Heart right ventricle (tissue), 16 donors: ENCODE results near the gene RXRA. TPM values are rescaled to one million over a fixed set of nuclear protein-coding genes. Genes with fewer than 3 reads are reported as not detected.
A peak's percentile ranks its signal among the peaks of the same experiment; 100 is the strongest.

Experiments used
- ATAC-seq, 8 donors: fragments of 200-7000 bp; cut with Tn5 transposase; one replicate each; pipeline ENCODE4 v1.9.1; 2020; ENCODE audit warnings: mild to moderate bottlenecking in 8 of 8, moderate library complexity in 8 of 8, moderate number of reproducible peaks in 1 of 8
- DNase-seq, 2 donors: peaks; one replicate each; pipeline ENCODE4 v3.0.0-alpha.2; 2020
- H3K27ac ChIP-seq, 10 donors: fragments of 200-600 bp; sonication (generic) in 2 of 10; one replicate each; pipeline versions ENCODE4 v1.5.0 to v1.8.0; 2020 to 2022; ENCODE audit warnings: mild to moderate bottlenecking in 3 of 10
- H3K27me3 ChIP-seq, 7 donors: fragments of 200-600 bp; one replicate each; pipeline ENCODE4 v1.8.0; 2021 to 2022; ENCODE audit warnings: mild to moderate bottlenecking in 2 of 7
- H3K36me3 ChIP-seq, 9 donors: fragments of 200-600 bp; sonication (generic) in 1 of 9; one replicate each; pipeline versions ENCODE4 v1.5.0 to v1.8.0; 2020 to 2022; ENCODE audit warnings: mild to moderate bottlenecking in 2 of 9
- H3K4me1 ChIP-seq, 9 donors: fragments of 200-600 bp; sonication (generic) in 1 of 9; one replicate each; pipeline versions ENCODE4 v1.5.0 to v1.8.0; 2020 to 2022; ENCODE audit warnings: mild to moderate bottlenecking in 4 of 9
- H3K4me3 ChIP-seq, 10 donors: fragments of 200-600 bp; sonication (generic) in 2 of 10; one replicate each; pipeline versions ENCODE4 v1.5.0 to v1.8.0; 2020 to 2022; ENCODE audit warnings: mild to moderate bottlenecking in 7 of 10, moderate library complexity in 2 of 10
- H3K9me3 ChIP-seq, 11 donors: fragments of 200-600 bp in 10 of 11; sonication (generic) in 2 of 11; one replicate each; pipeline versions ENCODE4 v1.5.0 to v1.8.0; 2013 to 2022; ENCODE audit warnings: mild to moderate bottlenecking in 2 of 11, control low read depth in 1 of 11, moderate library complexity in 1 of 11
- CTCF ChIP-seq, 9 donors: fragments of 200-600 bp; sonication (generic) in 2 of 9; IDR thresholded peaks; one replicate each; pipeline versions ENCODE4 v1.5.0 to v1.8.0; 2021 to 2022; ENCODE audit warnings: antibody characterized with exemption in 9 of 9, mild to moderate bottlenecking in 5 of 9, moderate library complexity in 1 of 9
- WGBS, 2 donors: extraction: QIAGEN DNeasy Blood & Tissue Kit; methylation state at CpG; one replicate each; pipeline ENCODE4 v1.1.7; 2013; ENCODE audit warnings: inconsistent platforms in 1 of 2; 5-methylcytosine and 5-hydroxymethylcytosine counted together
- intact Hi-C, 10 donors: fragments of 100-400 bp; cut with DNase I; formaldehyde crosslinking; loops; one replicate each; pipeline versions ENCODE4 v1.11.1 to v1.14.2; 2022
- polyA plus RNA-seq, 2 donors: library from polyadenylated mRNA; stranded (reverse); fragments of 200-250 nt; gene quantifications; one replicate each; pipeline ENCODE4 v1.2.3, GENCODE V29; 2013
- total RNA-seq, 10 donors: library from RNA; stranded (reverse); fragmentation: NEBNext Ultra II Directional in 3 of 10; extraction: Animal tissue kit (Norgen Biotek cat#: 25700) in 3 of 10; gene quantifications; one replicate each; pipeline versions ENCODE4 v1.2.1 to v1.2.4, GENCODE V29; 2021 to 2023
- donor health status: Arrhythmogenic right ventricular cardiomyopathy.
- donor health status: ischemic (EF 13 %, LVEDD 7.1; RV severe dilation, severe dysfunction).
- donor health status: healthy with polysubstance abuse.
- donor health status: DM: no; HTN: yes; CAD: no.
- donor health status: DM: no; HTN: no; CAD: no.
- donor health status: ischemic (EF 25% LVEDD 6.9; RV normal size, moderate dysfunction).
- donor health status: ischemic (EF 25% LVEDD 5.7; RV mildly dilated, moderate dysfunction).
- donor health status: healthy.
- donor health status: DM: yes; HTN: yes; CAD: no.
- donor health status: Ischemic cardiomyopathy.
- donor health status: ischemic (EF 35%, LVEDD 5.7; RV mildly dilated, moderate dysfunction).
- donor health status: nonischemic (EF 11% LVEDD 7.7; RV severe dilation, severe dysfunction).
- donor health status: DM: yes; HTN: yes; CAD: no.
- donor health status: PGD.
- donor health status: ischemic (EF 29% LVEDD 5.4; RV normal size, mild dysfunction).
- donor health status: nonischemic (EF 23%, LVEDD 6.1; RV moderate dilation, normal function).

RXRA gene
- total and polyA plus RNA-seq, 12 donors: 22.6 to 92.3 (median 42.0) TPM

GRCh38 chr9:134282138-134282650, 44.1 kb upstream of the RXRA start:
- Histone ChIP-seq H3K36me3 (no peaks in the 10 kb centered on the region), H3K9me3 (peaks cover 0 to 5% (median 0%) of the 10 kb centered on the region in 11 donors), H3K4me1 (peaks cover 6 to 22% (median 11%) of the 10 kb centered on the region in 9 donors), H3K4me3 (no peak overlapping the region), H3K27me3 (peaks cover 0 to 10% (median 0%) of the 10 kb centered on the region in 7 donors), H3K27ac (peak overlapping the region in 3 of 10 donors; percentile 53 to 81 (median 72))
- no peak for DNase-seq
- no peak for ATAC-seq
- 89 to 90% methylated on average over 19 of the region's 19 CpGs for WGBS, 2 donors
- intact Hi-C loops: loop anchor here in 3 of 10 donors (5.0 to 10.0 kb wide), 2 partner anchors 40 to 107 kb away; no protein-coding TSS in a partner anchor
- no peak for TF ChIP-seq CTCF (IDR thresholded peaks at IDR 0.05)

DNA sequence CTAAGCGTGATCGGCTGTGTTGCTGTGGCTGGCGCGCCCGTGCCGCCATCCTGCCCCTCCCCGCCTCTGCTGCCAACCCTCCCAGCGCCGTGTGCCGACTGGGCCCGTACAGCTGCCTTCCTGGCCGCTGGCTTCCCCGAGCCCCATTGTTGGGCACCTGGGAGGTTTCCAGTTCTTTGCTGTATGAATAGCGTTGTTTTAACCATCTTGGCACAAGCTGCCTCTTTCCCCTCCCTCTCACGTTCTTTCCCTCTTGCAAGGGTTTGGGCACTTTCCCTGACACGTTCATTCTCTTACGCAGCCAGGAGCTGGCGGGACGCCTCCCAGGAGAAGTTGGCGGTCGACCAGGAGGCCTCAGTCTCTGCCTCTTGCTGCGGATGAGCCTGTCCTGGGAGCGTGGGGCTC, 43.1 kb upstream of the RXRA start:
- Histone ChIP-seq H3K36me3 (no peaks in the 10 kb centered on the region), H3K27me3 (peaks cover 0 to 14% (median 0%) of the 10 kb centered on the region in 7 donors), H3K4me3 (no peak overlapping the region), H3K9me3 (peaks cover 0 to 4% (median 0%) of the 10 kb centered on the region in 11 donors), H3K27ac (peak overlapping the region in 6 of 10 donors; percentile 36 to 81 (median 67)), H3K4me1 (peaks cover 6 to 22% (median 11%) of the 10 kb centered on the region in 9 donors)
- intact Hi-C loops: loop anchor here in 3 of 10 donors (5.0 to 10.0 kb wide), 2 partner anchors 39 to 108 kb away; no protein-coding TSS in a partner anchor
- WGBS, 2 donors: 22 to 35% methylated on average over 22 to 23 of the region's 23 CpGs
- no peak for TF ChIP-seq CTCF (IDR thresholded peaks at IDR 0.05)
- ATAC-seq: peak; percentile 53 to 83 (median 74)
- DNase-seq: peak; percentile 40 to 82

DNA sequence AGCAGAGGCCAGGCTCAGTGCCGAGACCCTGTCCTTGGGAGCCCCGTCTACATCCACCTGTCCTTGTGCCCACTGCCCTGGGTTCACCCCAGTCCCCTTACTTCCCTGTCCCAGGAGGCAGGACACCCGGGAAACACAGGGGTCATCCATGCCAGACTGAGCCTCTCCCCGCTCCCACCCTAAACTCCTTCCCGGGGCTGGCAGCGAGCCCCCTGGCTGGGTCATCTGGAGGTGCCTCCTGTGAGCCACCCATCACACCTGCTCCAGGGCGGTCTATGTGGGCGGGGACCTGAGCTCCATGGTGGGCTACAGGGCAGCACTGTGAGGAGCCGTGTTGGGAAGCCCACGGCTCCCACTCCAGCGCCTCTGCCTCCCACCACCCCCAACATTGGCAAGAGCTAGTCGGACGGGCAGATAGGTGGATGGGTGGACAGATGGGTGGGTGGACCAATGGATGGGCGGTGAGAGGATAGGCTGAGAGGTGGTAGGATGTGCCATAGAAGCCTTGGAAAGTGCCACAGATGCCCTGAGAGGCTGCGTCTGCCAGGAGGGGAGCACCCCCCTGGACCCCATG, 42.5 kb upstream of the RXRA start:
- no peak for TF ChIP-seq CTCF (IDR thresholded peaks at IDR 0.05)

GRCh38 chr9:134284273-134284672, 42.0 kb upstream of the RXRA start:
- Histone ChIP-seq H3K4me1 (peaks cover 6 to 22% (median 11%) of the 10 kb centered on the region in 9 donors), H3K9me3 (no peaks in the 10 kb centered on the region), H3K4me3 (no peak overlapping the region), H3K27ac (peak overlapping the region in 5 of 10 donors; percentile 48 to 81 (median 53)), H3K36me3 (no peaks in the 10 kb centered on the region), H3K27me3 (peaks cover 0 to 14% (median 0%) of the 10 kb centered on the region in 7 donors)
- TF ChIP-seq CTCF (IDR thresholded peaks at IDR 0.05): peak in 4 of 9 donors; percentile 21 to 44 (median 29)
- intact Hi-C loops: loop anchor here in 3 of 10 donors (5.0 to 10.0 kb wide), 2 partner anchors 38 to 109 kb away; no protein-coding TSS in a partner anchor
- ATAC-seq: peak; percentile 67 to 90 (median 85)
- peak; percentile 69 to 76 for DNase-seq
- 52 to 60% methylated on average over 9 of the region's 9 CpGs for WGBS, 2 donors

More for the DNA sequence above, 42.5 kb upstream of the RXRA start:
- Histone ChIP-seq H3K27me3 (peaks cover 0 to 14% (median 0%) of the 10 kb centered on the region in 7 donors), H3K4me3 (no peak overlapping the region), H3K27ac (peak overlapping the region in 5 of 10 donors; percentile 50 to 81 (median 72)), H3K9me3 (no peaks in the 10 kb centered on the region), H3K36me3 (no peaks in the 10 kb centered on the region), H3K4me1 (peaks cover 6 to 22% (median 11%) of the 10 kb centered on the region in 9 donors)
- ATAC-seq (peak in 5 of 8 donors; percentile 4 to 35 (median 5)), DNase-seq (no peak)
- intact Hi-C loops: loop anchor here in 3 of 10 donors (5.0 to 10.0 kb wide), 2 partner anchors 39 to 109 kb away; no protein-coding TSS in a partner anchor
- WGBS, 2 donors: 80 to 82% methylated on average over 15 of the region's 15 CpGs
